Chondrocyte (in vitro differentiated cells): ENCODE data around the gene TAL1. TPM values are rescaled to one million over a fixed set of nuclear protein-coding genes. Genes with fewer than 3 reads are reported as not detected.
A peak's percentile ranks its signal among the peaks of the same experiment; 100 is the strongest.

Experiments
- DNase-seq: peaks from one replicate; pipeline ENCODE4 v3.0.0; 2021; ENCODE audit warnings: mixed read lengths, low spot score
- H3K27ac Mint-ChIP-seq: one replicate; pipeline ENCODE4 v1.8.0; 2021; ENCODE audit warnings: mild to moderate bottlenecking, moderate library complexity, mixed read lengths; ENCODE audit not compliant: unreplicated experiment
- H3K27me3 Mint-ChIP-seq: 2 replicates; pipeline ENCODE4 v1.8.0; 2021; ENCODE audit warnings: low read depth, mixed read lengths
- H3K36me3 Mint-ChIP-seq: 2 replicates; pipeline ENCODE4 v1.8.0; 2021; ENCODE audit warnings: low read depth, mixed read lengths
- H3K4me1 Mint-ChIP-seq: 2 replicates; pipeline ENCODE4 v1.8.0; 2021; ENCODE audit warnings: low read depth, mild to moderate bottlenecking, mixed read lengths
- H3K4me3 Mint-ChIP-seq: one replicate; pipeline ENCODE4 v1.8.0; 2021; ENCODE audit warnings: mild to moderate bottlenecking, moderate library complexity, mixed read lengths; ENCODE audit not compliant: unreplicated experiment
- H3K9me3 Mint-ChIP-seq: 2 replicates; pipeline ENCODE4 v1.8.0; 2021; ENCODE audit warnings: low read depth, mixed read lengths
- CTCF ChIP-seq: fragments of 200-600 bp; sonication (generic); IDR thresholded peaks from 2 replicates; pipeline ENCODE4 v1.5.0; 2021; ENCODE audit warnings: antibody characterized with exemption, mild to moderate bottlenecking, moderate library complexity
- total RNA-seq: library from RNA; stranded (reverse); gene quantifications from 3 replicates; pipeline ENCODE4 v1.2.1, GENCODE V29; 2021

TAL1 gene
- total RNA-seq, 1 donor from 2014 or later: 0.10 TPM

GRCh38 chr1:47225430-47226100 is 6.5 kb downstream of the TAL1 start:
- Mint-ChIP-seq H3K9me3 (no peaks in the 10 kb centered on the region), H3K27me3 (peaks cover 50% of the 10 kb centered on the region), H3K4me1 (peaks cover 6% of the 10 kb centered on the region), H3K27ac (no peak overlapping the region), H3K4me3 (peak overlapping the region; percentile 44), H3K36me3 (peaks cover 2% of the 10 kb centered on the region)
- TF ChIP-seq CTCF: no peak
- no peak for DNase-seq

GRCh38 chr1:47224676-47225399 is 7.2 kb downstream of the TAL1 start:
- no peak for TF ChIP-seq CTCF
- Mint-ChIP-seq H3K27me3 (peaks cover 48% of the 10 kb centered on the region), H3K4me1 (peaks cover 6% of the 10 kb centered on the region), H3K9me3 (no peaks in the 10 kb centered on the region), H3K27ac (no peak overlapping the region), H3K4me3 (no peak overlapping the region), H3K36me3 (peaks cover under 1% of the 10 kb centered on the region)
- DNase-seq: no peak

GRCh38 chr1:47223921-47224675 is 7.9 kb downstream of the TAL1 start:
- Mint-ChIP-seq H3K9me3 (no peaks in the 10 kb centered on the region), H3K36me3 (no peaks in the 10 kb centered on the region), H3K4me1 (peaks cover 6% of the 10 kb centered on the region), H3K27me3 (peaks cover 40% of the 10 kb centered on the region), H3K4me3 (no peak overlapping the region), H3K27ac (no peak overlapping the region)
- no peak for TF ChIP-seq CTCF
- no peak for DNase-seq

GRCh38 chr1:47223174-47223920 is 8.7 kb downstream of the TAL1 start:
- DNase-seq: no peak

More at GRCh38 chr1:47223174-47223920, 8.7 kb downstream of the TAL1 start:
- Mint-ChIP-seq H3K36me3 (no peaks in the 10 kb centered on the region), H3K9me3 (no peaks in the 10 kb centered on the region), H3K27me3 (peaks cover 36% of the 10 kb centered on the region), H3K4me3 (no peak overlapping the region), H3K27ac (no peak overlapping the region), H3K4me1 (peaks cover 6% of the 10 kb centered on the region)
- no peak for TF ChIP-seq CTCF
